Measurements from ENCODE around the gene MPG. TPM values are rescaled to one million over a fixed set of nuclear protein-coding genes. Genes with fewer than 3 reads are reported as not detected.

MPG gene
- polyA plus RNA-seq, 1 of the 3 experiments (the other 2 are of a cell fraction), result 98.3 TPM

DNA sequence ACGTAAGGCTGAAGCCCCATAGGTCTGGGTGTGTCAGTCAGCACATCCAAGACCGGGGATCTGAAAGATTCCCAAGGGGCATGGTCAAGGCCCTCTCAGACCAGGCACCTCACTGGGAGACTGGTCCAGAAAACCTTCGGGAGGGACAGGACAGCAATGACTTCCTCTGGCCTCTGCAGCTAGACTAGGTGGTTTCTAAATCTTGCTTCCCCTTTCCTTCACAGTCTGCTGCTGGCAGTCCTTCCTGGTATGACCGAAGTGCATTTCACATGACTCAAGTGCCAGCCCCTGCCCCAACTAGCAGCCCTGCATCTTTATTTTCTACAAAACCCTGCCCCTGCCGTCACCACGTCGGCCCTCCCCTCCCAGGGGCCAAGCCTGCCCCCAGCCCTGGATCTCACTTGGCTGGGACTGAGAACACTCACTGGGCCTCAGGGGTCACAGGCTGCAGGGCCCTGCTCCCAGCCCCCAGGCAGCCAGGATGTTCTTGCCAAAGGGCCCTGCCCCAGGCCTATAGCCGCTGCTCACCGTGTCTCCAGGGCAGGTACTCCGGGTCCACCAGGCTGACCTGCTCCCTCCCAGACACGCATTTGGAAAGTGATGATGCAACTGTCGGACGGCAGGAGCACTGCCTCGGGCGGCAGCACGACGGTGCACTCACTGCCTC lies 42.9 kb upstream of the MPG start:
- Histone ChIP-seq H3K36me3 (replicated peaks in 1 of 2; ENCODE audit: control insufficient read depth in 1 of 2, insufficient read depth in 2 of 2, low read length in 1 of 2) (no peaks in the 10 kb centered on the region), H3K4me1 (ENCODE audit: control insufficient read depth in 1 of 2, insufficient read depth in 2 of 2, low read depth in 1 of 2, low read length in 1 of 2) (peaks cover 0 to 5% of the 10 kb centered on the region in 2 experiments; a peak in 1 of 4 replicates), H3K4me2 (no peak overlapping the region), H3K4me3 (ENCODE audit: low read depth in 2 of 2, low read length in 1 of 2) (no peak overlapping the region), H3K9me2 (no peaks in the 10 kb centered on the region), H3K79me2 (ENCODE audit: insufficient read depth) (no peaks in the 10 kb centered on the region), H4K20me1 (ENCODE audit: insufficient read depth) (no peaks in the 10 kb centered on the region), H3F3A (replicated peaks; ENCODE audit: insufficient read depth) (no peaks in the 10 kb centered on the region), H3K9ac (no peak overlapping the region), H3K9me3 (no peaks in the 10 kb centered on the region), H3K27ac (ENCODE audit: low read depth in 2 of 2, low read length in 1 of 2) (no peak overlapping the region), H3K27me3 (ENCODE audit: insufficient read depth) (no peaks in the 10 kb centered on the region), H2AFZ (ENCODE audit: low read depth) (no peak overlapping the region)
- CTCF ChIA-PET, result interaction anchor here (0.7 to 1.0 kb wide), 2 partner anchors 72 to 83 kb away, joined by 3 to 4 read pairs; no protein-coding TSS in a partner anchor
- POLR2A ChIA-PET, result no interaction called here
- TF ChIP-seq PBX3 (IDR thresholded peaks at IDR 0.05) (no peak), NRF1 (IDR thresholded peaks at IDR 0.05; ENCODE audit: low read depth, low read length) (no peak), FOXM1 (IDR thresholded peaks at IDR 0.05; ENCODE audit: low read depth) (no peak), MAX (IDR thresholded peaks at IDR 0.05; ENCODE audit: low read depth) (no peak), RCOR1 (IDR thresholded peaks at IDR 0.05; ENCODE audit: low read length) (no peak), FOSL2 (IDR thresholded peaks at IDR 0.05; ENCODE audit: borderline replicate concordance, low read depth) (no peak), MXI1 (IDR thresholded peaks at IDR 0.05; ENCODE audit: low read depth, low read length) (no peak), REST (IDR thresholded peaks at IDR 0.05; ENCODE audit: low read depth, low read length) (no peak), MEF2A (IDR thresholded peaks at IDR 0.05; ENCODE audit: borderline replicate concordance, low read depth) (no peak), POLR2AphosphoS5 (IDR thresholded peaks at IDR 0.05; ENCODE audit: low read depth, low read length) (no peak)
- TF ChIP-seq, protein P1, sequence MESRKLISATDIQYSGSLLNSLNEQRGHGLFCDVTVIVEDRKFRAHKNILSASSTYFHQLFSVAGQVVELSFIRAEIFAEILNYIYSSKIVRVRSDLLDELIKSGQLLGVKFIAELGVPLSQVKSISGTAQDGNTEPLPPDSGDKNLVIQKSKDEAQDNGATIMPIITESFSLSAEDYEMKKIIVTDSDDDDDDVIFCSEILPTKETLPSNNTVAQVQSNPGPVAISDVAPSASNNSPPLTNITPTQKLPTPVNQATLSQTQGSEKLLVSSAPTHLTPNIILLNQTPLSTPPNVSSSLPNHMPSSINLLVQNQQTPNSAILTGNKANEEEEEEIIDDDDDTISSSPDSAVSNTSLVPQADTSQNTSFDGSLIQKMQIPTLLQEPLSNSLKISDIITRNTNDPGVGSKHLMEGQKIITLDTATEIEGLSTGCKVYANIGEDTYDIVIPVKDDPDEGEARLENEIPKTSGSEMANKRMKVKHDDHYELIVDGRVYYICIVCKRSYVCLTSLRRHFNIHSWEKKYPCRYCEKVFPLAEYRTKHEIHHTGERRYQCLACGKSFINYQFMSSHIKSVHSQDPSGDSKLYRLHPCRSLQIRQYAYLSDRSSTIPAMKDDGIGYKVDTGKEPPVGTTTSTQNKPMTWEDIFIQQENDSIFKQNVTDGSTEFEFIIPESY (IDR thresholded peaks at IDR 0.05; ENCODE audit: borderline replicate concordance, low read depth), result no peak
- DNase-seq, result no peak
- 87% methylated on average over 15 of the region's 17 CpGs for WGBS (ENCODE audit: low lambda C conversion rate)
